M059J (cell line): ENCODE measurements around the gene GABBR2. TPM values are rescaled to one million over a fixed set of nuclear protein-coding genes. Genes with fewer than 3 reads are reported as not detected.

Experiments used
- DNase-seq: peaks from one replicate; pipeline ENCODE4 v3.0.0-alpha.2; 2012; ENCODE audit warnings: low read depth
- total RNA-seq: library from RNA; depleted of rRNA; stranded (reverse); fragments of >200 nt; shearing (Covaris generic); gene quantifications from 2 replicates; pipeline ENCODE4 v1.2.3, GENCODE V29; 2014

The GABBR2 gene
- total RNA-seq, 1 experiment from 2014 or later, result not detected

DNA sequence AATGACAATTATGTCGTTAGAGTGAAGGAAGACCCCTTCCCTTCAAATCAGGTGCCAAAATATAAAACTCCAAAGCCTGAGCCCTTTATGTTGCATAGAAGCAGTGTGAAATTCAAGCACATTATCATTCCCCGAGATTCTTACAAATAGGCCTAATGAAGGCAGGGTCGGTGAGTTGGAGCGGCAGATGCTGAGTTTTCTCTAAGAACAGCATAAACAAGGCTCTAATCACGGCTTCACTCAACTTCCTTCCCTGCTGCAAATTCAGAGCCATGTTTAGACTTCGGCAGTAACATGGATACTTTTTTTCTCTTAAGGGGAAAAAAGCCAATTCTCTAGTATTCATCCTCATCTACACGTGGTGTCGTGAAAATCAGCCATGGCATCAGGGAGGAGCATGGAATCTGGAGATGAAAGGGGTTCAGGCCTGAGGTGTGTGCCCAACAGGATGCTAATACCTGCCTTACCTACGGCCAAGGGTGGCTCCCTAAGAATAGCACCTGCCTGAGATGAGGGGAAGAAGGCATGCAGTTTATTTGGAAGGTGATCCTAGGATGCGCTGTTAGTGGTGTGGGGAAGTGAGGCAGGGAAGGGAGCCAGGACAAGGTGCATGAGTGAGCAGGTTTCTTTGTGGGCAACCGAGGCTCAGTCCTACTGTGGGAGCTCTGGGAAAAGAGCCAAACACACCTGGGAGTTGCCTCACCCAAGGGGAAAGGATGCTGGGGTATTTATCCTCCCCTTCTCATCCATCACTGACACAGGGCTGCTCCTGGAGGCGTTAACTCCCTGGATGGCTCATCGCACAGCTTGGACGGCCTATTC lies 306.5 kb downstream of the GABBR2 start:
- no peak for DNase-seq

- DNase-seq, result peak; percentile 6
These were observed 307.4 kb downstream of the GABBR2 start for GRCh38 chr9:98401140-98402018.

DNA sequence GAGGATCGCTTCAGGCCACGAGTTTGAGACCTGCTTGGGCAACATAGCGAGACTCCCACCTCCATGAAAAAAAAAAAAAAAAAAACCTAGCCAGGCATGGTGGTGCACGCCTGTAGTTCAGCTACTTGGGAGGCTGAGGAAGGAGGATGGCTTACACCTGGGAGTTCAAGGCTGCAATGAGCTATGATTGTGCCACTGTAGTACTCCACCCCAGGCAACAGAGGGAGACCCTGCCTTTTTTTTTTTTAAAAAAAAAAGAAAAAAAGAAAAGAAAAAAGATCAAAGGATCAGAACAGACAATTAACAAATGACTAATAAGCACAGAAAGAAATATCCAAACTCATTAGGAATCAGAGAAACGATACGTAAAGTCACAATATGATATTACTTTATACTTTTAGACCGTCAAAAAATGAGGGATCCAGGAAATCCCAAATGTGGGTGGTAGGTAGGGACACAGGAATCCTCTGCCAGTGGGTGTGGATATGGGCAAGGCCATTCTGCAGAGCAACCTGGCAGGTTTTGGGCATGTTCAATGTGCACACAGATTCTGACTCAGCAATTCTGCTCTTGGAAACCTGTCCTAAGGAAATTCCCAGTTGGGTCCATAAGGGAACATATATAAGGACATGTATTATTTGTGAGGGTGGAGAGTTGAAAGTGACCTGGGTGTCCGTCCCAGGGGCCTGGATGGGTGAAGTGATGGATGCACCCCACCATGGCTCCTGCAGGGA lies 308.6 kb downstream of the GABBR2 start:
- no peak for DNase-seq

DNA sequence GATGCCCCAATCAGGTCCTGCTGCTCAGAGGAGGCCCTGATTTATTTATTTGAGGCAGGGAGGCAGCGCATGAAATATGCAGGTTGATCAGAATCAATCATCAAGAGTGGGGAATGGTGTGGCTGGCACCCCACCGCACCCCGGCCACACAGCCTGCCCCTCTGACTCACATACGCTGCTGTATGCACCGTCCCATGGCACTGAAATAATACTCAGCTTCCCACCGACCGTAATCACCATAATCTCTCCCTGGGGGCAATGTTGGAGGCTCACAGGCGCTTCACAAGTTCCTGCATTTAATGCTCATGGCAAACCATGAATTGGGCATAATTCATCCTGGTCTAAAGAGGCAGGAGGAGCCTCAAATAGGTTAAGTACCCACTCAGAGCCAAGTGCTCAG lies 312.1 kb downstream of the GABBR2 start:
- peak; percentile 19 for DNase-seq

DNA sequence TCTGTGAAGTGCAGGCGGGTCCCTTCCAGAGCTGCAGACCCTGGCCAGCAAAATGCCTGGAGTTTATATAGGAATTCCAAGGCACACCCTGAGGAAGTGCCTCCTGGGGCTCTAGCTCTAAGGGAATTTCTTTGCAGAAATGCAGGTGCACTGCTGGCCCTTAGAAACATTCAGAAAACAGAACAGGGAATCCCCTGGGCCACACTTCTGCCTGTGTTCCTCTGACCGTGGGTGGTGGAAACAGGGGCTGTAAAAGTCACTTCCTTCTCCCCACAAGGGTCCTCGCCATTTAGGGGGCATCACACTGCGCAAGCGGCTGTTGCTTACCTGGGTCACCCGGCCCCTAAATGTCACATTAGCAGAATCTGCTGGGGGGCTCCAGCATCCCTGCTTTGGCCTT lies 312.5 kb downstream of the GABBR2 start:
- no peak for DNase-seq

GRCh38 chr9:98391867-98392266 lies 316.9 kb downstream of the GABBR2 start:
- DNase-seq, result peak; percentile 13

- peak; percentile 12 for DNase-seq
These were observed 317.3 kb downstream of the GABBR2 start for GRCh38 chr9:98391406-98391805.

GRCh38 chr9:98385751-98386150 lies 323.0 kb downstream of the GABBR2 start:
- no peak for DNase-seq

- DNase-seq, result peak; percentile 12
These were observed 325.0 kb downstream of the GABBR2 start for GRCh38 chr9:98383758-98384157.

DNA sequence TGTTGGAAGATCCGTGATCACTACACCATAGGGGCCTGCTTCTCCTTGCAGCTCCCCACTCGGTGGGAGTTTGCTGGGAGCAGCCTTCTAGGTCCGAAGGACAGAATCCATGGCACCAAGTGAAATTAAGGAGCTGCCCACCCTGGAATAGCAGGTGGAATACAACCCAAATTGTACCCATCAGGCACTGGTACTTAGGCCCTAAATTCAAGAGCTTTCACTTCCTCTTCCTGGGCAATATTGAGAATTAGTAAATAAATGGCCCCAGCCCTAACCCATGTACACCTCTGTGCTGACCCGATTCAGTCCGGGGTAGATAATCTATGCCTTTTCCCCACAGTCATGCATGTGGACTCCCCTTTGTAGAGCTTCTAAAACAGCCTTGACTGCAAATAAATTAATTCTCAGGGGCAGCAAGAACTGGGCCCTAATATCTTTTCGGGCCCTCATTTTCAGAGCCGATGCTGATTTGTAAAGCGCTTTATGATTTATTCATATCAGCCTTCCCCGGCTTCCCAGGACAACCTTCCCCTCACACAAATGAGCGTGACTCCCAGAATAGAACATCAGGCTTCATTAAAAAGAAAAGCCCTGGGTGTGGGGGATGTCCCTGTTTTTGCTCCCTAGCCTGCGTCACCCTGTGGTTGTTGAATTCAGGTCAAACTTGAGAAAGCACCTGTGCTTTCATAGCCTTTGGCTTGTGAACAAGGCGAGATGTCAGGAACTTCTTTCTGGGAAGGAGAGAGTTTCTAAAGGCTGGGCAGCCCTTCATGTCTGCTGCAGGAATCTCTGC lies 327.2 kb downstream of the GABBR2 start:
- no peak for DNase-seq

- DNase-seq, result peak; percentile 64
These were observed 328.6 kb downstream of the GABBR2 start for GRCh38 chr9:98380065-98380681.

- DNase-seq, result no peak
These were observed 329.2 kb downstream of the GABBR2 start for GRCh38 chr9:98379572-98379971.

- peak; percentile 56 for DNase-seq
These were observed 329.9 kb downstream of the GABBR2 start for GRCh38 chr9:98378794-98379193.

DNA sequence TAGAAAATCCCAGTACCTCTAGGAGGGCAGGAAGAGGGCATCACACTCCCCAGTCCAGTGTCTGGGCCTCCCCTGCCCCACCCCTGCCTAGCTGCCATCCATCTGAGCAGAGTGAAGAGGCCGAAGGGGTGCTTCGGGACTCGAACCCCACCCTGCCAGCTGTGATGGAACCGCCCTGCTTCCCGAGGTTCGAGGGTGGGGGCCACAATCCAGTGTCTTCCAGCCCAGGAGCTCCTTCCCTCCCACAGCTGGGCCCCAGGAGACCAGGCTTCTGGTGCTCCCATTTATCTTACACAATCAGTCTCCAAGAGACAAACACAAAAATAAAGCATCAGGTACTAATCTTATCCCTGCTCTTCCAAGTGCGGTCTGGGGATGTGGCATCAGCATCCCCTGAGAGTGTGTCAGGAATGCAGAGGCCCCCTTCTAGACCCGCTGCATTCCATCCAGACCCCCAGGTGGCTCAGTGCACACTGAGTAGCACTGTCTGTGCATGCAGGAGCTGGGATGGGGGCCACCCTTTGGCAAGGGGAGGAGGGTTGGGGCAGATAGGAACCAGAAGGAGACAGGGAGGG lies 330.4 kb downstream of the GABBR2 start:
- DNase-seq, result no peak

DNA sequence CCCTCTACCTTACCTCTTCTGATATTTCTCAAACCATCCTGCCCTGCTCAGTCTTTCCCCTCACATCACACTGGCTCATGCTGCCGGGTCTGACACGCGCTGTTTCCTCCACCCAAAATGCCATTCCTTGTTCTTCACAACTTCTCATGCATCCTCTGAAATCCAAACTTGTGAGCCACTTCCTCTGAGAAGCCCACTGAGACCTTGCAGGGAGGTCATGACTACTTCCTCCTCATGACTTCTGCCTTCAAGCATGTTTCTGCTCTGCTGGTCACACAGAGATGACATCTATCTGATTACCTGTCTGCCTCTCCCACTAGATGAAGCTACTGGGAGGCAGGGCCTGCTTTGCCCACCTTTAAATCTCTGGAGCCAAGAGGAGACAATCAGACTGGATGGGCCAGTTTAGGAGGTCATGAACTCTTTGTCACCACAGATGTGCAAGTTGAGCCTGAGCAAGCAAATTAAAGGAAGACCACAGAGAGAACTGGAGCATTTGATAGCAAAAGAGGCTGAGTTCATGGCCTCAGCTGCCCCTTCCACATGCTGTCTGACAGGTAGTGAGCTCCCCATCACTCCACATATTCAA lies 333.5 kb downstream of the GABBR2 start:
- peak; percentile 72 for DNase-seq

DNA sequence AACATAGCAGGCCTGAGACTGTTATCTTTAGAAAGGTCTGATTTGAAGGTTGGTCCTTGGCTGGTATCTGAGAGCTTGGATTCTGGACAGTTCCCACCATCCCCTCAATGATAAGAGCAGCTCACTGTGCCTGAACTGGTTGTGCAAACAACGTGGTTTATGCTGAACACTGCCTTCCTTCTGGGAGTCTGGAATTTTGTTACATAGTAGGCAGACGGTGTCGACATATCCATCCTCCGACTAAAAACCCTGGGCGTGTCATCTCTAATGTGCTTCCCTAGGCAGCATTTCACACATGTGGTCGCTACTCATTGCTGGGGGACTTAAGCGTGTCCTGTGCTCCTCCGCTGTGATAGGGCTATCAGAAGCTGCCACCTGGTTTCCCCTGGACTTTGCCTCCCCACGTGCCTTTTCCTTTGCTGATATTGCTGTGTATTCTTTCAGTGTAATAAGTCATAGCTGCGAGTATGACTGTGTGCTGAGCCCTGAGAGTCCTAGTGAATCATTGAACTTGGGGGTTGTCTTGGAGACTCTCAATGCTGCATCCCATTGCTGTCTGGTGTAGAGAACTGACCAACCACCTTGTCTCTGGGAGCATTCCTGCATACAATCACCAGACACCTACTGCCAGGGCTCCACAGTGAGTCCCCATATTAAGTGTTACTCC lies 334.2 kb downstream of the GABBR2 start:
- peak; percentile 85 for DNase-seq

DNA sequence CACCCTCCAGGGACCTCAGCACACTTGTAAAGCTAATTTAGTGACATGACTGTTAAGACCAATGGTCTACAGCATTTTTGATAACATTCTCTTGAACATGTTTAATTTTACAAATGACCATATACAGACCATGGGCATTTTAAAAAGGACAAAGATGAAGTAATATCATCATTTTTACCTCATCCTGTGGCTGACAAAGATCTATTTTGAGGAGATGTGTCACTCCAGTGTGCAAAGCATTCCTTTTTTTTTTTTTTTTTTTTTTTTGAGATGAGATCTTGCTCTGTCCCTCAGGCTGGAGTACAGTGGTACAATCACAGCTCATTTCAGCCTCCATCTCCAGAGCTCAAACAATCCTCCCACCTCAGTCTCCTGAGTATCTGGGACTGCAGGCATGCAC lies 335.1 kb downstream of the GABBR2 start:
- DNase-seq, result peak; percentile 15

- no peak for DNase-seq
These were observed 336.5 kb downstream of the GABBR2 start for GRCh38 chr9:98372077-98372836.

GRCh38 chr9:98370976-98371315 lies 337.8 kb downstream of the GABBR2 start:
- DNase-seq, result no peak
